Coronary artery (tissue), 2 donors: ENCODE results near the gene ANP32A.

Experiments
- DNase-seq: peaks from one replicate; pipeline ENCODE4 v3.0.0-alpha.2; 2017; ENCODE audit warnings: low spot score
- H3K27ac ChIP-seq, 2 donors: fragments of 200-600 bp; sonication (generic); one replicate each; pipeline ENCODE4 v1.5.1; 2016 to 2019
- H3K4me3 ChIP-seq: fragments of 200-600 bp; sonication (generic); 2 replicates; pipeline ENCODE4 v1.5.1; 2016; ENCODE audit warnings: mild to moderate bottlenecking, moderate library complexity
- TF ChIP-seq, protein P1 (sequence below): fragments of 200-600 bp; sonication (generic); IDR thresholded peaks from one replicate; pipeline ENCODE4 v1.5.1; 2019; ENCODE audit warnings: antibody characterized with exemption

The ANP32A gene

GRCh38 chr15:68815598-68815997 is 5.1 kb downstream of the ANP32A start:
- DNase-seq = no peak
- H3K27ac ChIP-seq = peak overlapping the region in 1 of 2 donors; percentile 1
- TF ChIP-seq, protein P1, sequence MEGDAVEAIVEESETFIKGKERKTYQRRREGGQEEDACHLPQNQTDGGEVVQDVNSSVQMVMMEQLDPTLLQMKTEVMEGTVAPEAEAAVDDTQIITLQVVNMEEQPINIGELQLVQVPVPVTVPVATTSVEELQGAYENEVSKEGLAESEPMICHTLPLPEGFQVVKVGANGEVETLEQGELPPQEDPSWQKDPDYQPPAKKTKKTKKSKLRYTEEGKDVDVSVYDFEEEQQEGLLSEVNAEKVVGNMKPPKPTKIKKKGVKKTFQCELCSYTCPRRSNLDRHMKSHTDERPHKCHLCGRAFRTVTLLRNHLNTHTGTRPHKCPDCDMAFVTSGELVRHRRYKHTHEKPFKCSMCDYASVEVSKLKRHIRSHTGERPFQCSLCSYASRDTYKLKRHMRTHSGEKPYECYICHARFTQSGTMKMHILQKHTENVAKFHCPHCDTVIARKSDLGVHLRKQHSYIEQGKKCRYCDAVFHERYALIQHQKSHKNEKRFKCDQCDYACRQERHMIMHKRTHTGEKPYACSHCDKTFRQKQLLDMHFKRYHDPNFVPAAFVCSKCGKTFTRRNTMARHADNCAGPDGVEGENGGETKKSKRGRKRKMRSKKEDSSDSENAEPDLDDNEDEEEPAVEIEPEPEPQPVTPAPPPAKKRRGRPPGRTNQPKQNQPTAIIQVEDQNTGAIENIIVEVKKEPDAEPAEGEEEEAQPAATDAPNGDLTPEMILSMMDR = no peak
- H3K4me3 ChIP-seq = no peak overlapping the region

DNA sequence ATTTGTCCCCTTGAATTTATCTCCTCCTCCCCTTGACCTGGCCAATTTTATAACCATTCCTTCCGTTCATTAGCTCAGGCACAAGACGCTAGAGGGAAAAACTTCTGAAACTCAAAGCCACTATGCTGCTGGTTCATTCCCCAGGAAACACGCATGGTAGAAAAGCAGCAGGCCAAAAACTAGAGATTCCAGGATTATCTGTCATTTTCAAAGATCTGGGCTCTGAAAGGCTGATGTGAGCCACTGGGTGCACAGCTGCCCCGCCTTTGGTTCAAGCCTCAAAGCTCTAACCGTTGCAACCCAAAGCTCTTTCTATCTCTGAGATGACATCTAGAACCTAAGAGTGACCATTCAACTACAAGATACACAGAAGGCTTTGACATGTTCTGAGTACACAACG is 6.1 kb downstream of the ANP32A start:
- H3K27ac ChIP-seq = no peak overlapping the region
- no peak overlapping the region for H3K4me3 ChIP-seq
- TF ChIP-seq, protein P1 = no peak
- no peak for DNase-seq

GRCh38 chr15:68812597-68813431 is 7.9 kb downstream of the ANP32A start:
- H3K27ac ChIP-seq = peak overlapping the region in 1 of 2 donors; percentile 50
- TF ChIP-seq, protein P1 = no peak
- no peak for DNase-seq
- peak overlapping the region; percentile 21 for H3K4me3 ChIP-seq

DNA sequence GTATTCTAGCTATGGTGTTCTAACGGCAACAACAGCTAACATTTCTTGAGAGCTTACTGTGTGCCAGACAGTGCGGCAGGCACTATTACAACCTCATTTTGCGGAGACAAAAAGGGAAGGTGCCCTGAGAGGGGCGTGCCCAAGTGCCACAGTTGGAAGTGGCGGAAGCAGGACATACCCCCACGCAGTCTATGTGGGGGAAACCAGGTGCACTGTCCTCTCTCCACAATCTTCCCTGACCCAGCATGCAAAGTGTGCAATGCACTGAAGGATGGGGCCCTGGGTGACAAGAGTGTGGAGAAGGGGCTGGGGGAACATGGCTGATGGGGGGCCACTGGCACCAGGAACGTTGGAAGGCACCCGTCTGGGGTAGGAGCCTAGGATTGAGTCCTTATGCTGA is 8.6 kb downstream of the ANP32A start:
- Histone ChIP-seq H3K4me3 (no peak overlapping the region), H3K27ac (peak overlapping the region in 1 of 2 donors; percentile 50)
- TF ChIP-seq, protein P1 = no peak
- DNase-seq = peak; percentile 8

DNA sequence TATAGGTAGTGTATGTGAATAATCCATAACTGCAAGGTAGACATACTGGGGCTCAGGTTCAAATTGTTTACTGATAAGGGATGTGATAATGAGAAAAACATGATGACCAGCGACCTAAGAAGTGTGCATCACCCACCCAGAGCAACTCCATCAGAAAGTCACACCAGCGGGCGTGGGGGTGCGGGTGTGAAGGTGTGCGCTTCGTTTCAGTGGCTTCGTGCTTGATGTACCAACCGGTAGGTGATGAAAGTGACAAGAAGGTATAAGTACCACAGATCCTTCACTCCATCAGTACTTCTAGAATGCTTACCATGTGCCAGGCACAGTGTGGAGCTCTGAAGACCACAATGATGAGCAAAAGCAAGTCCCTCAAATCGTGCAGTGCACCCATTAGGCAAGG is 11.2 kb downstream of the ANP32A start:
- H3K4me3 ChIP-seq = no peak overlapping the region
- TF ChIP-seq, protein P1 = no peak
- H3K27ac ChIP-seq = no peak overlapping the region
- DNase-seq = peak; percentile 19

DNA sequence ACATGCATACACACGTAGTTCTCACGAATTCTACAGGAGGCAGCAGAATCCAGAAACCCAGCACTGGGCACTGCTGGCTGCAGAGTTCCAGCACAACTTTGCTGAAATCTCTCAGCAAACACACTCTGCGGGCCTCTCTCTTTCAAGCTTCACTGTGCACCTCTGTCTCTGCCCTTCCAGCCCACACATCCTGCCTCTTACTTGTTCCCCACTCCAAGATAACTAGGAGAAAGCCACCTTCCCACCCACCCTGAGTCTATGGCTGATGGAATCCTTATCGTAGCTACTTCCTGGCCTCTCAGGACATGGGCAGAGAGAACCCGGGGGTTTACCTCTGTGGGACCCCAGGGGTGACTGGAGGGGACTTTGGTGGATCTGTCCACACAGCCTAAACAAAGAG is 11.9 kb downstream of the ANP32A start:
- peak; percentile 62 for DNase-seq
- no peak overlapping the region for H3K4me3 ChIP-seq
- no peak overlapping the region for H3K27ac ChIP-seq
- TF ChIP-seq, protein P1 = no peak

- H3K4me3 ChIP-seq = no peak overlapping the region
- DNase-seq = peak; percentile 38
- TF ChIP-seq, protein P1 = no peak
- H3K27ac ChIP-seq = no peak overlapping the region
Observed at GRCh38 chr15:68808091-68808490, 12.6 kb downstream of the ANP32A start.
